A549 (cell line): ENCODE measurements around the gene EIF3A. TPM values are rescaled to one million over a fixed set of nuclear protein-coding genes. Genes with fewer than 3 reads are reported as not detected.

Experiments used
- ATAC-seq, 2 experiments: fragments of 200-7000 bp in 1 of 2; fragments of >200 bp in 1 of 2; cut with Nextera tagmentation in 1 of 2; cut with Tn5 transposase in 1 of 2; 3 replicates each; pipeline versions ENCODE4 v1.8.0 to v1.9.1; 2018 to 2020; ENCODE audit warnings: mild to moderate bottlenecking in 1 of 2, moderate library complexity in 1 of 2
- CTCF ChIA-PET: fragments of 300-600 bp; sonication (Branson Sonifier 250); formaldehyde crosslinking; extraction: SDS; loops from one replicate; lab custom pipeline; 2021; ENCODE audit warnings: antibody characterized with exemption, inconsistent platforms; lab: Yijun Ruan, JAX
- POLR2A ChIA-PET: fragments of 350-600 bp; formaldehyde crosslinking; extraction: SDS; loops from one replicate; lab custom pipeline; 2021; ENCODE audit warnings: antibody characterized with exemption, inconsistent platforms; lab: Yijun Ruan, JAX
- DNase-seq, 2 experiments: peaks; one replicate each; pipeline versions ENCODE4 v3.0.0 to v3.0.0-alpha.2; 2011 to 2016; ENCODE audit warnings: low read depth in 1 of 2, low spot score in 1 of 2
- FAIRE-seq: peaks from 2 replicates; lab custom pipeline; 2011; peaks lifted over from hg19 to GRCh38; lab: Jason Lieb, UNC
- H3K27ac ChIP-seq, 2 experiments: fragments of >200 bp; sonication (Bioruptor Twin); formaldehyde crosslinking; 3 replicates each; pipeline ENCODE4 v1.5.1; 2016 to 2017
- H3K4me1 ChIP-seq: fragments of >200 bp; sonication (Bioruptor Twin); formaldehyde crosslinking; 3 replicates; pipeline ENCODE4 v1.6.1; 2016
- H3K4me2 ChIP-seq: fragments of >200 bp; sonication (Bioruptor Twin); formaldehyde crosslinking; 3 replicates; pipeline ENCODE4 v1.6.1; 2016
- H3K4me3 ChIP-seq: fragments of >200 bp; sonication (Bioruptor Twin); formaldehyde crosslinking; 3 replicates; pipeline ENCODE4 v1.5.1; 2016
- H3K9me3 ChIP-seq: fragments of >200 bp; sonication (Bioruptor Twin); formaldehyde crosslinking; 3 replicates; pipeline ENCODE4 v1.6.1; 2016
- CBX8 ChIP-seq: fragments of 200-600 bp; sonication (generic); IDR thresholded peaks from 2 replicates; pipeline ENCODE4 v1.6.1; 2016
- CEBPB ChIP-seq, 2 experiments: fragments of >200 bp in 1 of 2; sonication (Bioruptor Twin) in 1 of 2; formaldehyde crosslinking in 1 of 2; IDR thresholded peaks; 2 replicates each; pipeline ENCODE4 v1.6.1; 2012 to 2016
- CHD2 ChIP-seq: fragments of 150-350 bp; IDR thresholded peaks from 2 replicates; pipeline ENCODE4 v1.6.1; 2014; ENCODE audit warnings: low read length; ENCODE audit not compliant: partially characterized antibody
- CHD4 ChIP-seq: fragments of 200-600 bp; sonication (generic); IDR thresholded peaks from 2 replicates; pipeline ENCODE4 v1.6.1; 2016; ENCODE audit warnings: antibody characterized with exemption, mild to moderate bottlenecking, borderline replicate concordance
- E2F6 ChIP-seq: IDR thresholded peaks from 2 replicates; pipeline ENCODE4 v1.6.1; 2012; ENCODE audit warnings: low read depth, borderline replicate concordance
- EHMT2 ChIP-seq: fragments of 200-600 bp; sonication (generic); IDR thresholded peaks from 2 replicates; pipeline ENCODE4 v1.6.1; 2016; ENCODE audit warnings: antibody characterized with exemption, low read depth, mild to moderate bottlenecking, moderate library complexity
- ELK1 ChIP-seq: fragments of 150-350 bp; IDR thresholded peaks from 2 replicates; pipeline ENCODE4 v1.6.1; 2014; ENCODE audit warnings: low read depth, mild to moderate bottlenecking, low read length
- FOSB ChIP-seq: fragments of 250-450 bp; sonication (Bioruptor Pico); IDR thresholded peaks from 2 replicates; pipeline ENCODE4 v1.5.0; 2020; ENCODE audit warnings: mild to moderate bottlenecking, moderate library complexity
- FOXS1 ChIP-seq: fragments of 250-450 bp; sonication (Bioruptor Pico); IDR thresholded peaks from 2 replicates; pipeline ENCODE4 v1.5.0; 2020; ENCODE audit warnings: mild to moderate bottlenecking, moderate library complexity
- HES2 ChIP-seq: fragments of >200 bp; sonication (Bioruptor Twin); formaldehyde crosslinking; IDR thresholded peaks from 2 replicates; pipeline ENCODE4 v1.6.1; 2016
- HMGXB4 ChIP-seq: fragments of 250-450 bp; sonication (Bioruptor Pico); IDR thresholded peaks from 2 replicates; pipeline ENCODE4 v1.5.0; 2021; ENCODE audit warnings: mild to moderate bottlenecking, moderate library complexity, borderline replicate concordance
- HOXA7 ChIP-seq: fragments of 250-450 bp; sonication (Bioruptor Pico); IDR thresholded peaks from 2 replicates; pipeline ENCODE4 v1.5.0; 2020; ENCODE audit warnings: mild to moderate bottlenecking, moderate library complexity
- HOXB13 ChIP-seq: fragments of 250-450 bp; sonication (Bioruptor Pico); IDR thresholded peaks from 2 replicates; pipeline ENCODE4 v1.5.0; 2020; ENCODE audit warnings: low read depth, mild to moderate bottlenecking, moderate library complexity
- HOXB5 ChIP-seq: fragments of 250-450 bp; sonication (Bioruptor Pico); IDR thresholded peaks from 2 replicates; pipeline ENCODE4 v1.5.0; 2020; ENCODE audit warnings: mild to moderate bottlenecking, moderate library complexity
- JUN ChIP-seq, 2 experiments: fragments of >200 bp; sonication (Bioruptor Twin); formaldehyde crosslinking; IDR thresholded peaks; 2 replicates in 1 of 2; 3 replicates in 1 of 2; pipeline ENCODE4 v1.6.1; 2016 to 2017
- KDM1A ChIP-seq: fragments of 200-600 bp; sonication (generic); IDR thresholded peaks from 2 replicates; pipeline ENCODE4 v1.6.1; 2016; ENCODE audit warnings: low read depth, mild to moderate bottlenecking
- MAX ChIP-seq: IDR thresholded peaks from 2 replicates; pipeline ENCODE4 v1.6.1; 2012
- MYC ChIP-seq: IDR thresholded peaks from 2 replicates; pipeline ENCODE4 v1.6.1; 2012; ENCODE audit warnings: mild to moderate bottlenecking, inconsistent platforms, low read length, improper control_type of control experiment, borderline replicate concordance
- PHF8 ChIP-seq: fragments of 200-600 bp; sonication (generic); IDR thresholded peaks from 2 replicates; pipeline ENCODE4 v1.6.1; 2016; ENCODE audit warnings: low read depth, mild to moderate bottlenecking, antibody characterized with exemption, moderate library complexity, borderline replicate concordance
- POLR2A ChIP-seq: IDR thresholded peaks from 2 replicates; pipeline ENCODE4 v1.6.1; 2012; ENCODE audit warnings: mild to moderate bottlenecking, low read length
- RFX5 ChIP-seq: fragments of 450-650 bp; IDR thresholded peaks from 2 replicates; pipeline ENCODE4 v1.7.1; 2014; ENCODE audit warnings: antibody characterized with exemption, mild to moderate bottlenecking, moderate library complexity
- RNF2 ChIP-seq: fragments of 200-600 bp; sonication (generic); IDR thresholded peaks from 2 replicates; pipeline ENCODE4 v1.6.1; 2016; ENCODE audit warnings: low read depth, mild to moderate bottlenecking, antibody characterized with exemption, moderate library complexity, borderline replicate concordance
- TP53 ChIP-seq: fragments of 250-450 bp; sonication (Bioruptor Pico); IDR thresholded peaks from 2 replicates; pipeline ENCODE4 v1.5.0; 2021; ENCODE audit warnings: mild to moderate bottlenecking, moderate library complexity
- ZC3H11A ChIP-seq: fragments of 450-650 bp; IDR thresholded peaks from 2 replicates; pipeline ENCODE4 v1.6.1; 2014; ENCODE audit warnings: antibody characterized with exemption, mild to moderate bottlenecking
- ZFP36 ChIP-seq: fragments of 450-650 bp; IDR thresholded peaks from 2 replicates; pipeline ENCODE4 v1.6.1; 2014; ENCODE audit warnings: borderline replicate concordance; ENCODE audit not compliant: partially characterized antibody
- WGBS: methylation state at CpG from one replicate; pipeline ENCODE4 v1.1.6; 2017; ENCODE audit errors: missing lambda C conversion rate; 5-methylcytosine and 5-hydroxymethylcytosine counted together
- polyA plus RNA-seq, 4 experiments: library from polyadenylated mRNA; depleted of rRNA in 3 of 4; stranded (reverse); fragments of >200 nt; fragmentation: RNase III in 1 of 4; extraction: RNeasy Plus Mini Kit Qiagen cat#74134 plus additional on column Dnase treatment in 1 of 4; gene quantifications; 2 replicates in 3 of 4; 3 replicates in 1 of 4; pipeline ENCODE4 v1.2.3, GENCODE V29; 2011 to 2017
- TF ChIP-seq, protein P1 (sequence below): fragments of 450-650 bp; IDR thresholded peaks from 2 replicates; pipeline ENCODE4 v1.6.1; 2014; ENCODE audit warnings: antibody characterized with exemption

EIF3A gene
- polyA plus RNA-seq, 2 of the 4 experiments (the other 2 are of a cell fraction) = 71.0 to 154 TPM

DNA sequence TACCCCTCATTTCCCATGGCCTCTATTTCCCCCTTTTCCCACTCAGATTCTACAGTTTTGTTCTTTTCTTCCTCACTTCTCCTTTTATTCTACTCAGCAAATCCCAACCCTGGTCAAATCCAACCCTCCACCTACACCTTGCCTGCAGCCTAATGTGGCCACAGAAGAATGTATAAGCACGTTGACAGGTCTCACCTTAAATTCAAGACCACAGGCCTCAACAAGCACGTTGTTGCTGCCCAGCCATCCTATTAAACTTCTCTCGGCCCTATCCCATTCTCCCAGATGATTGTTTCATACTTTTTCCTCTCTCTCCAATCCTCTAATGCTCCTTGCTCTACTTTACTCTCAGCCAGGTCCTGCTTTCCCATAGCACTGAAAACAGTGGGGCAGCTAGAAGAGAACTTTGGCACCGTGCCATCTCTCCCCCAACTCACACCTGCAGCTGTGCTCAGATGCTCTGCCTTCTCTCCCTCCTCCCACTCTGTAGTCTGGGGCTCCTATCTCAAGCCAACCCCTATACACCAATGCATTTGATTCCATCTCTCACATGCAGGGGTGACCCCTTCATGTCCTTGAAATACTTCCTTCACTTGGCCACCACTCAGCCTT is 6.8 kb upstream of the EIF3A start:
- H3K4me1 ChIP-seq = 0 out of 3 replicates have a peak, but pooled peaks cover 7% of the 10 kb centered on the region
- H3K4me2 ChIP-seq = no peak overlapping the region
- FAIRE-seq (no peak), DNase-seq (no peak), ATAC-seq (no peak)
- CTCF ChIA-PET = no interaction called here
- H3K9me3 ChIP-seq = no peaks in the 10 kb centered on the region
- 52% methylated on average over 4 of the region's 4 CpGs for WGBS
- H3K27ac ChIP-seq = no peak overlapping the region
- no peak for TF ChIP-seq ZC3H11A
- TF ChIP-seq ZFP36 = no peak
- no peak overlapping the region for H3K4me3 ChIP-seq
- POLR2A ChIA-PET = no interaction called here

DNA sequence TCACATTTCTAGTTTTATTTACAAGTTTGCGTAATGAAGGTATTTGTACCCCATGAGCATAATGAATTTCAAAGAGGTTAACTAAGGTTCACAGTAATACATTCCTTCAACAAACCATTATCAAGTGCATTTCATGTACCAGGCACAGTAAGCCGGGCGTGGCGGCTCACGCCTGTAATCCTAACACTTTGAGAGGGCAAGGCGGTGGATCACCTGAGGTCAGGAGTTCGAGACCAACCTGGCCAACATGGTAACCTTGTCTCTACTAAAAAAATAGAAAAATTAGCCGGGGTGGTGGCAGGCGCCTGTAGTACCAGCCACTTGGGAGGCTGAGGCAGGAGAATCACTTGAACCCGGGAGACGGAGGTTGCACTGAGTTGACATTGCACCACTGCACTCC is 4.3 kb upstream of the EIF3A start:
- TF ChIP-seq ELK1 (no peak), TP53 (CRISPR knock-in tag) (no peak), HOXA7 (CRISPR knock-in tag) (no peak), EHMT2 (no peak), MYC (no peak), RNF2 (no peak), CEBPB (IDR thresholded peaks at IDR 0.05) (no peak), HOXB5 (CRISPR knock-in tag) (no peak), HES2 (no peak), HOXB13 (CRISPR knock-in tag) (no peak), PHF8 (no peak), POLR2A (no peak), ZC3H11A (no peak)
- no peak for ATAC-seq
- POLR2A ChIA-PET = no interaction called here
- WGBS = 87% methylated on average over 11 of the region's 11 CpGs
- DNase-seq = no peak
- H3K4me2 ChIP-seq = no peak overlapping the region
- no peaks in the 10 kb centered on the region for H3K9me3 ChIP-seq
- H3K4me1 ChIP-seq = no peaks in the 10 kb centered on the region
- no peak for FAIRE-seq
- no peak overlapping the region for H3K27ac ChIP-seq
- H3K4me3 ChIP-seq = no peak overlapping the region
- CTCF ChIA-PET = interaction anchor here (0.6 to 4.6 kb wide), 2 partner anchors 15 to 24 kb away, joined by 3 to 20 read pairs; no protein-coding TSS in a partner anchor

DNA sequence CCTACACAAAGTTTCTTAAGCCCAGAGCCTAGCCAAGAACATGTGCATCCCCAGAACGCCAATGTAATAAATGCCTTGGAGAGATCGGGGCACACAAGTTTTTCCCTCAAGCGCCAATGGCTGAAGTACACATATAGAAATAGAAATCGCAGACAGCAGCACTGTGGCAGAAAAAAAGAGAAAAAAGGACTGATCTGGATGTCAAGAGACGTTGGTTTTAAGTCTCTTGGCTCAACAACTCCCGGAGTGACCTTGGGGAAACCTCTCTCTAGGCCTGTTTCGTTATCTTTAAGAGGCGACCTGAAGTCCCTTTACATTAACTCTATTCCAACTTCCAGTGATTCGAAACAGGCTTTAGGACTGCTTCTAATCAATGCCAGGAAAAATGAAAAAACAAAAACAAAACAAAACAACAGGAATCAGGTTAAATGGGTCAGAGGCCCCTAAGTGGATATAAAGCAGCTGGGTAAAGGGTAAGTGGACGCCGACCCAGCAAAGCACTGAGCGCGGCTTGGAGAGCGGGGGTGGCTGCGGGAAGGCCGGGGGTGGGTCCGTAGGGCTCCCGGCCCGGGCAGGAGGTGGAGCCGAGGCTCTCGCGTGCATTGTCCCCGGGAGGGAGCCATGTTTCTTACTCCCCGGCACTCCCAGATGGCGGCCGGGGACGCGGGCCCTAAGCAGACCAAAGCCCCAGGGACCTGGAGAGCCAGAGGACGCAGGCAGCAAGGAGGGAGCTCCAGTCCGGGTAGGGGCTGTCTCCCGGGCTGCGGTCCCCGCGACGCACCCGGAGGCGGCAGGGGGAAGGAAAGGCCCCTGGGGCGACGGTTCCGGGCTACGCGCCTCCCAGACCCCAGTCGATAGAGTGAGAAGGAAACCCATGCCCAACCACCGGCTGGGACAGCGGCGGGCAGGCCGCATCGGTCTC is 757 bp downstream of the EIF3A start:
- ChIA-PET POLR2A (interaction anchor here (0.7 to 1.6 kb wide), 3 partner anchors 11 to 73 kb away, joined by 3 read pairs; no protein-coding TSS in a partner anchor), CTCF (no interaction called here)
- ATAC-seq (peak; percentile 85 to 91), DNase-seq (peak; percentile 76 to 80), FAIRE-seq (no peak)
- Histone ChIP-seq H3K4me1 (peaks cover 34% of the 10 kb centered on the region; the same call in 2 of the 3 replicates), H3K4me2 (peak overlapping the region; percentile 98), H3K4me3 (peak overlapping the region; percentile 85), H3K9me3 (no peaks in the 10 kb centered on the region), H3K27ac (peak overlapping the region; percentile 96 to 99)
- 2% methylated on average over 37 of the region's 48 CpGs for WGBS
- TF ChIP-seq CBX8 = no peak
- no peak for TF ChIP-seq FOSB (CRISPR knock-in tag)
- TF ChIP-seq TP53 (CRISPR knock-in tag) = peak; percentile 68; the same call in 1 of the 2 replicates
- TF ChIP-seq, protein P1, sequence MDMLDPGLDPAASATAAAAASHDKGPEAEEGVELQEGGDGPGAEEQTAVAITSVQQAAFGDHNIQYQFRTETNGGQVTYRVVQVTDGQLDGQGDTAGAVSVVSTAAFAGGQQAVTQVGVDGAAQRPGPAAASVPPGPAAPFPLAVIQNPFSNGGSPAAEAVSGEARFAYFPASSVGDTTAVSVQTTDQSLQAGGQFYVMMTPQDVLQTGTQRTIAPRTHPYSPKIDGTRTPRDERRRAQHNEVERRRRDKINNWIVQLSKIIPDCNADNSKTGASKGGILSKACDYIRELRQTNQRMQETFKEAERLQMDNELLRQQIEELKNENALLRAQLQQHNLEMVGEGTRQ = no peak
- no peak for TF ChIP-seq JUN (IDR thresholded peaks at IDR 0.05)
- TF ChIP-seq MYC = no peak
- no peak for TF ChIP-seq EHMT2
- TF ChIP-seq CHD2 = peak; percentile 60
- no peak for TF ChIP-seq MAX
- TF ChIP-seq E2F6 = no peak
- no peak for TF ChIP-seq HOXB13 (CRISPR knock-in tag)
- 0 out of 2 replicates have a peak, but pooled peaks have one; percentile 22 for TF ChIP-seq HOXB5 (CRISPR knock-in tag)
- no peak for TF ChIP-seq HMGXB4
- no peak for TF ChIP-seq KDM1A
- TF ChIP-seq RFX5 = no peak
- peak; percentile 42 for TF ChIP-seq POLR2A
- no peak for TF ChIP-seq CHD4
- no peak for TF ChIP-seq FOXS1
- no peak; the same call in 1 of the 2 replicates for TF ChIP-seq PHF8
